GM18858 (cell line): Measurements from ENCODE around the gene RTP4.

Experiments
- ATAC-seq: cut with Tn5 transposase; IDR thresholded peaks from one replicate; pipeline ENCODE4 v1.9.1; 2021; ENCODE audit not compliant: unreplicated experiment

RTP4 gene, protein sequence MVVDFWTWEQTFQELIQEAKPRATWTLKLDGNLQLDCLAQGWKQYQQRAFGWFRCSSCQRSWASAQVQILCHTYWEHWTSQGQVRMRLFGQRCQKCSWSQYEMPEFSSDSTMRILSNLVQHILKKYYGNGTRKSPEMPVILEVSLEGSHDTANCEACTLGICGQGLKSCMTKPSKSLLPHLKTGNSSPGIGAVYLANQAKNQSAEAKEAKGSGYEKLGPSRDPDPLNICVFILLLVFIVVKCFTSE

DNA sequence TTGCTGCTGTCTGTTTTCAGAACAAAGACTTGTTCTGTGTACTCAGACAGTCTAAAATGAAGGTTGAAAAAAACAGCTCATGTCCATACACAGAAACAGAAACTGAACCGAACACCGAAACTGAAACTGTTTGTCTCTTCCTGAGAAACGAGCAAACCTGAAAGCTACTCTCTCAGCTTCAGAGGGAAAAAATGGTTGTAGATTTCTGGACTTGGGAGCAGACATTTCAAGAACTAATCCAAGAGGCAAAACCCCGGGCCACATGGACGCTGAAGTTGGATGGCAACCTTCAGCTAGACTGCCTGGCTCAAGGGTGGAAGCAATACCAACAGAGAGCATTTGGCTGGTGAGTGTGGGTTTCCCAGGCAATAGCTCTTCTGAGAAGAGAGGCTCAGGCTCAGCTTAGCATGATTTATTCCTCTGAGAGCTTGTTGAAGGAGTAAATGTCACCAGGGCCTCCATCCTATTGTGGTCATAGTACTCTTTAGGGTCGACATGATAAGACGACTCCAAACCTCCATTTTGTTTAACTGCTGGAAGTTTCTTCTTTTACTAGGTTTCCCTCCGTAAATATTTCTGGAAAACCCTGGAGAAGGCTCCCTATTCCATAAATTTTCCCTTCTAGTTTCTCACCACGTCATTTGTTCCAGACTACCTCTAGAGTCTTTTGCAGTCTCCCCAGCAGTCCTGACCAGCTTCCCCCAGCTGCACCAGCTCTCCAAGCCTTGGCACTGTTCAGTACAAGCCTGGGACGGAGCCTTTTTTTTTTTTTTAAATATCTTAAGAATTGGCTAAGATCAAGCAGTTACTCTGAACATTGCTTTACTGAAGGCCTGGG, at the start of gene RTP4:
RTP4 (plus strand) TSS at position 135 of the 838 bp plus-strand sequence; CDS start at position 192, 57 bp downstream.
- peak; percentile 98 for ATAC-seq

DNA sequence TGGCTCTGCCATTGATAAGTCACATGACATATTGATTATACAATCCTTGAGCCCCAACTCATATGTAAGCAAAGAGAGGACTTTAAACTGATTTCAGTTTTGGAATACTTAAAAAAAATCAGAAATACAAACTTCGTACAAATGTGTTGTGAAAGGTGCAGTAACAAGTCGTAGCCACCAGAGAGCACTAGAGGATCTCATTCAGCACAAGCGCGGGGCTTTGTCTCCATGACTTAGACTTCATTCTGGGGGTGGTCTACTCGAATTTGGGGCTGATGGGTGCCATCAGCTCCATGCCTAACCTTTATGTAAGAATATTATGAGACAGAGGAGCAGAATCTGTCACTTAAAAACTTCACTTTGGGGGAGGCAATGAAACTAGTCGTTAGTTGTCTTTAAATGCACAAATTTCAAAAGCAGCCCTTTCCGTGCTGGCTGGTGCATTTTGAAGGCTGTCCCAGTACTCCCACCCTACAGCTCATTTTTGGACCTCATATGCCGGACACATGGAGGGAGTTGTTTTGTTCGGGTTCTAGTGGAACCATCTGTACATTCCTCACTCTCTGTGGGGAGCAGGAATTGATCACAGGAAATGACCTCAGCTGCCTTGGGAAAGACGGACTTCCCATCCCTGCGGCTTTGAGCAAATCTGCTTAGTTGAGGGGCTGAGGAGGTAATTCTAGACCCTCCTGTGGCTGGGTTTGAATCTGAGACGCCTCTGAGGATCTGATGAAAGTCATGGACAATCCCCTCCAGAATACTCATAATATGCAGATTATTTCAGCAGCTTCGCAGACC, 49.2 kb upstream of the RTP4 start:
- no peak for ATAC-seq

DNA sequence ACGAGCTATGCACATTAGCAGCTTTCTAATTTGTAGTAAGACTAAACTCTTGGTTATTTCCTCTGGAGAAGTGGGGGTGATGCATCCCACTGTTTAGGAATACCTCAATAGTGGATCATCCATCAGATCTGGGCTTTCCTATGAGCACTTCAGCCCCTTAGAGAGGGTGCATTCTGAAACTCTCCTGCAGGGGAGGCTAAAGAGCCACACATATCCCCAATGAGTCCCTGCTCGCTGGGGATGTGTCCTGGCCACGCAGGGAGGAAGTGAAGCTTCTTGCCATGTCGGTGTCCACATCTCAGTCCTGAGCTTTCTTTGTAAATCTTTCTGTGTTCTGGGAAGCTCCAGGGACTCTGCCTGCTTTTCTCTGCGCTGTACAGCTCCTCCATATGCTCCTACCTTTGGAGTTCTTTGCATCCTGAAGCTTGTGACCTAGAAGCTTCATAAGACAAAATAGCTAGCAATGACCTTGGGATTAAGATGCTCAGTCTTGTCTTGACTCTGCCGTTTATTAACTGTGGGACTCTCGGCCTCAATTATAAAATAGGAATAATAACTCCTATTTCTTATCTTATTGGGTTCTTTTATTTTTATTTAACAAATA, 48.4 kb upstream of the RTP4 start:
- ATAC-seq, result peak; percentile 71

DNA sequence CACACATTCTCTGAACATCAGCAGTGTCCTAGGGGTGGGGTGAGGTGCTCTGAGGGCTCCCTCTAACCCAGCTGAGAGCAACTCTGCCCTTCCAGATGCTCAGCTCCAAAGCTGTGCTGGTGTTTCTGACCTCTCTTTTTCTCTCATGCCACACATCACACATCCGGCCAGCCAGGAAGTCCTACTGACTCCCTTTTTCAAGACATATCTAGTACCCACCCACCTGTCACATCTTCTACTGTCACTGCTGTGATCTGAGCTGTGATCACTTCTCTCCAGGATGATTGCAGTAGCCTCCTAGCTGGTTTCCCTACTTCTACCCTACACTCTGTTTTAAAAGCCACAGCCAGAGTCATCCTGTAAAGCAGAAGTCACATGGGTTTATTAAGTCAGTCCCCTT, 46.4 kb upstream of the RTP4 start:
- no peak for ATAC-seq

DNA sequence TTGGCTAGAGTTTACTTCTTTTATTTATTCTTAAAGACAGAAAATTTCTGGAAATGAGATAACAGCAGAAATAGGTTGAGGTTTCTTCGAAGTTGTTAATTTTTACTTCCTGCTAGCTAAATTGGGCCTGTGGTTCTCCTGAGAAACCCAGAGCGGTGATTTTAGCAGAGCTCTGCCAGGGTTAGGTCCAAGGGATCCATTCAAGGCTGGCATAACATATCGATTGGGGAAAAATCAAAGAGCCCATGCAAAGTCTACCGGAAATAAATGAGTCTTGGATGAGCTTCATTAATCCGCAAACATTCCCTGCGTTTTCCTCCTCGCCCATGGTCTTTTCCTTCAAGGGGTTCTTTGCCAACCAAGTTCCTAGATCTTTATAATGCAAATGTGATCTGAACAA, 45.9 kb upstream of the RTP4 start:
- no peak for ATAC-seq

DNA sequence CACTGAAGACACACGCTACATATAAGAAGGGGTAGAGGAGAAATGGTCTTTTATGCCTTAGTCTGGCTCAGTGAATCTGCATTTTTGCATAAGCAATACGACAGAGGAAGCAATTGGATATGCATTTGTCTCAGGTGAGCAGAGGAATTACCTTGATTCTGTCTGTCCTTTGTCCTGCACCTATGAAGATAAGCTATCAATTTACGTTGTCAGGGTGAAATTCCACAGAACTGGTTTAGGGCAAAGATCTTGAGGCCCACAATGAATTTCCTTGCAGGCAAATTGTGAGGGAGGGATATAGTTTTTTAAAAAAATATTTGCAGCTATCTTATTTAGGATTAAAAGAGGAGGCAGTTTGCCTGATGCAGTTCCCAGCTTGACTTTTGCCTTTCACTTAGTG, 45.1 kb upstream of the RTP4 start:
- ATAC-seq, result no peak

DNA sequence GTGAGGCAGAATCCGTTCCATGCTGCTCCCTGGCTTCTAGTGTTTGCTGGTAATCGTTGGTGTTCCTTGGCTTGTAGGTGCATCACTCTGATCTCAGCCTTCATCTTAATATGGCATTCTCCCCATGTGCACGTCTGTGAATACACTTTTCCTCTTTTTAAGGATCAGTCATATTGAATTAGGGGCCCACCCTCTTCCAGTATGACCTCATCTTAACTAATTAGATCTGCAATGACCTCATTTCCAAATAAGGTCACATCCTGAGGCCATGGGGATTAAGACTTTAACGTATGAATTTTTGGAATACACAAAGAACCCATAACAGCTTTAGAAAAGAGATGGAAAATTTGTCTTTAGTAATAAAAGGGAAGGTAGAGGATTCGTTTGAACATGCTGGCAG, 42.6 kb upstream of the RTP4 start:
- no peak for ATAC-seq

DNA sequence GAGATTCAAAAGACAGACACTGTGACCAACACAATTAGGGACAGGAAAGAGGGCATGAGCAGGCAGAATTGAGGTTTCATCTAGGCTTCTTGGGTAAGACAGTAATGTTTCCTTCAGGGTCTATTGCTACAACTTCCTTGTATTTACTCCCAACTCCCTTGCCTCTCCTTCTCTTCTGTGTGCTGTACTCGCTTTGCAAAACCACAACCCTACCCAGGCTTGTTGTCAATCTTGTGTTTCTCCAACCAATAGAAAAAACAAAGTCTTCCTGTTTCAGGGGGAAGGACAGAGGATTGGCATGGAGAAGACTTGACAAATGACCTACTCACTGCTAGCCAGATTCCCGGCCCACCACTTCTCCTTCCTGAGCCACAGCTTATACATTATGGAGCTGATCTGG, 40.3 kb upstream of the RTP4 start:
- no peak for ATAC-seq

DNA sequence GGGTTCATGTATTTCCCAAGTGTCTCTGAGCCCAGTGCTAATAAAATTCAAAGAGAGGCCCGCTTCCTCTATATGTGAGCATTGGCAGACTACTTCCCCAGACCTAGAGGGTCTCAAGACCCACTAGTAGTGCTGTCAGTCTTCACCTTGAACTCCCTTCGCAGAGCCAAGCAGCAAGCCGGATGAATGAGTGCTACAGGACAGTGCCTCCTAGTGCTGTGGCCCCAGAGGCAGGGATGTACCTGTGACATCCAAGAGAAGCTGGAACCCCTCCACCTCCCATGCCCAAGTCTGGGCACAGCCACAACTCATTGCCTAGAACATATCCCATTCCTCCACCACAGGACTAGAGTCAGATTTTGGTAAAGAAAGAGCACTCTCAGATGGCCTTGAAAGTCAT, 39.5 kb upstream of the RTP4 start:
- no peak for ATAC-seq

DNA sequence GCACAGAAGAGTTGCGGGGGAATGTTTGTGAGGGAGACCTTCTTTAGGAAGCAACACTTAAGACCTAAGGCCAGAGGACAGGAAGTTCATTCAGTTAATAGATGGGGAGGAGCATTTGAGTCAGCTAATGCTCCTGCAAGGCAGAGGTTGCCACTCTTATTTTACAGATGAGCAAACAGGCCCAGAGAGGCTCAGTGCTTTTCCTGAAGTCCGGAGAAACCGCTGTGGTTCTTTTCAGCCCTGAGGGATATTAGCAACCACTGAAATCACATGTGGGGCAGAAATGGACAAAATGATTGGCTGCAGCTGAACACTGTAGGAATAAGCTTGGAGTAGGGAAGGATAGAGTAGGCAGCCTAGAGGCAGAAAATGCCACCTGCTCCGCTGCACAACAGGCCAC, 33.3 kb upstream of the RTP4 start:
- ATAC-seq, result no peak

DNA sequence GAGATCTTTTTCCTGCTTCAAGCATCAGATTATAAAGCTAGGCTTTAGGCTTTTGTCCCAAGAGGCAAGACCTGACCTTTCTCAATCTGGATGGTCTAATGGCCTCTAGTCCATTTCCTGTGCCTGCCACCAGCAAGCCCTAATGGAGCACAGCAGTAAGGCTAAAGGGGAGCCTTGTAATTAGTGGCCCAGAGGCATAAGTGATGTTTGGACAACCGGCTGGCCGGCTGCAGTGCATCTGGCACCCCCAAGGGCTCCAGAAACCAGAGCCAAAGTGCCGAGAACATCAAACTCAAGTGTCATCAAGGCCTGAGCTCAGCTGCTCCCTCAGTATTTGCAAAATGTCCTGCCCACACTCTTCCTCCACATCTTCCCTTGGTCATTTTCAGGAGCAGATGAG, 31.9 kb upstream of the RTP4 start:
- no peak for ATAC-seq

DNA sequence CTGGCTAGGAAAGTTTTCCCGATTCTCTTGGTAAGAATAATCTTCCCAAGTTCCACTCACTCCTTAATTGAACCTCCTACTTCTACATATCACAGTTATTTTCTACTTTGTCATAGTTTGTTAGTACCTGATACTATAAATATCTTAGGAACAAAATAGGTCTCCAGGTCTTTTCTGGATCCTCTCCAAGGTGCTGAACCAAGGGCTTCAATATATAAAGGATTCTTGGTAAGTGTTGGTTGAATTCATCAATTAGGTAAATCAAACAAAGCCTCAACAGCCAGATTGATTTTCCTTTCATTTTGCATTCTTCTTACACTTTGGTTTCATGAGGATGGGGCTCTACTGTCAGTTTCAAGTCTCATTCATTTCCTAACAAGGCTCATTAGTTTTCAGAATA, 27.6 kb upstream of the RTP4 start:
- no peak for ATAC-seq

DNA sequence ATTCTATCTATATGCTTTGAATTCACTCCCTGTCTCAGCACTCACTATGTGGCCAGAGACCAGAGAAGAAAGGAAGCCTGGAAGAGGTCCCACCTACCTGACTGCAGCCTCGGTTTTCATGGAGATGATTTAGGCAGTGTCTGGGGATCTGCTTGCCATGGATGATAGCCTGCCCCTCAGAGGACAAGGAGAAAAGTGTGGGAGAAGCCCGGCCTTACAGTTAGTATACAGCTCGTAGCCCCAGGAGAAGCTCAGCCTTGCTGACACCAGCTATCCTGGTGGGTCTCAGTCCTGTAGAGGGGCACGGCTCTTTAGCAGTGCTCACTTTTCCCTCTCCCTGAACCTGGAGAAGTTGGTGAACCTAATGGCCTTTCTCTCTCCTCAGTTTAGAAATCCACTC, 25.9 kb upstream of the RTP4 start:
- no peak for ATAC-seq

DNA sequence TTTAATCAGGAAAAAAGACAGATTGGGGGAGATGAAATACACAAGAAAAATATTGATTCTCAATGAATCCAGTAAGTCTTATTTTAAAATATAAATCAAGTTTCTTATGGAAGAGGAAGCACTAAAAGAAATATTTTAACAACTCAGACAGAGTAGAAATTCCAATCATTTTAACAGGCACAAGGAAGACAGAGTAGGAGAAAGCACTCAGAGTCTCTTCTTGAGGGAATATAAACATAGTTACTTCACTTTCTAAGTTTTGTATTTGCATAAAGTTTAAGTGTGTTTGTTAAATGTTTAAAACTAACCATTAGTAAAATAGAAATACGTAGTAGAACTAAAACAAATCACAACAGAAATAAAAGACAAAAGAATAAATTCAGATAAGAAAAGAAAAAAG, 24.5 kb upstream of the RTP4 start:
- no peak for ATAC-seq

DNA sequence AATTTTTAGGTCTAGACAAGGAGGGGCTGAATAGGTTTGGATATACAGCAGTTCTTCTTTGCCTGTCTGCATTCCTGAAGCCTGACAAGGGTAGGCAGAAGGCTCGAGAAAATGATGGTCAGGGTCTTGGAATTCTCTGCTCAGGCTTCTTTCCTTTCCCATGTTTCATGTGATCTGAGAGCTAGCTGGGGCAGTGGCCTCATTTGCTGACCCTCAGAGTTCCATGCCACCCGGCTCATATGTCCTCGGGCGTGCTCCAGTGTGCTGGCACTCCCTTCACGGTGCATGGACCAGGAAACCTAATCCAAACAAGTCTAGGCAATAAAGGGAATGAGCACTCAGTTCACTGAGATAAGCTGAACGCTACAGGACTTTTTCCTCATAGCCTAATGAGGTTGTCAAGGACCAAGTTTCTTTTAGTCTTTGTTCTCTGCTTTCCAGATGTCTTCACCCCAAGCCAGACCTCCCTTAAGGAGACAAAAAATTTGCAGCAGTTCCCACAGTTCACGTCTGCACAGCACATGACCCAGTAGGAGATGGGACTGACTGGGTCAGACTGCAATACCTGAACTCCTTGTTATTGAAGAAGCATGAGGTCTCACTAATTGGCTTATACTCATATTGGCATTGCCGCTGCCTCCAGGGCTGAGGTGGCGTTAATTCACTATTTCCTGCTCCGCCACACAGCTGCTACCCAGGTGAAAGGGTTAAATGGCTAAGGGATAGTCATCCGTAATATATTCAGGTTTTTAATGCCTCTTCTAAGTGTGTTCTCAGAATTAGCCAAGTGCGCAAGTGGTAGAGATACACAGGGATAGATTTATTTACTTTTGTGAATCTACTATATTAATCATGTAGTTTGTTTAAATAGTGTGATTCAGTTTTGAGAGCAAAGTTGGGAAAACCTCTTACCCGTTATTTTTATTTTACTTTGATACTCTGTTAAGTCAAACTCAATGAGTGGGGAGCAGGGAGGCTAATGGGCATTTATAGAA, 15.3 kb upstream of the RTP4 start:
- ATAC-seq, result no peak

DNA sequence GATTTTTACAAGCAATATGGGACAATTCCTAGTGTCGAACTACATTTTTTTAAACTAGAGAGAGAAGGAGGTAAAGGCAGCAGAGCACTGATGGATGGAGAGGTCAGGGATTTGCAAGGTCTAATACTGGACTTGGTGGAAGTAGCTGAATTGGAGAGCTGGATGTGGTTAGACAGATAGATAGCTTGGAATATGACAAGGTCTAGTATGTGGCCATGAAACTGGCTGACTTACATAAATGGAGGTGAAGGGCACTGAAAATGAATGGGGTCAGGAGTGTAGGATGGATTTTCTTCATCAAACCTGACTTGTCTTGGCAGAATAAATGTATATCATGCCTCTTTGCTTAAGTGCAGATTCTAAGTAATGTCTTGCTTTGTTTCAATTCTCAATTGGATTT, 10.1 kb upstream of the RTP4 start:
- ATAC-seq, result no peak

DNA sequence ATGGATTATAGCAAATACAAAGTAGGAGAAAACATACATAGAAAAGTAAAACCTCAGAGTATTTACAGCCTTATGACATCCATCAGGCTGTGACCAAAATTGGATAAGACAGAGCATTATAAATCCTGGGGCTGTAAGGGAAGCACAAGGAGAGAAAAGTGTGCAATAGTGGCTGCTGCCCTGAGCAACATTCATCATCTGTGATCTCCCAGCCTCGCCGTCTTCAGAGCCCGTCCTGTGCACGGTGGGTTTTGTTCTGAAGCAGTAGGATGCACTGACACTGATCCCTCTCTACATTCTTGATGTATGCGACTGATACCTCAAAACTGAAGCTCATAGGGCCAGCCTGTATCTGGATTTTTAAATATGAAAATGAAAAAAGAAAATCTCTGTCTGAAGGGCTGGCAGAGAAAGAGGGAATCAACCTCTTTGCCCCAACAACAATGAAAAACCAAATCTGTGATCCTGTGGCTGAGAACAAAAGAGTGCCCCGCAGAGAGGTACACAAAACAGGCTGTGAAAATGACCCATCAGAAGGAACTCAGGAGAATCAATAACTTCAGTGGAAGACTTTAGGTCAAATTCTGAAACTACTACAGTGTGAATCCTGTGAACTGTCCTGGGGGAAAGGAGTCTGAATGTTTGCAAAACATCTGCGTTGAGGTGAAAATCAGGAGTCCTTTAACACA, 8.2 kb upstream of the RTP4 start:
- no peak for ATAC-seq

DNA sequence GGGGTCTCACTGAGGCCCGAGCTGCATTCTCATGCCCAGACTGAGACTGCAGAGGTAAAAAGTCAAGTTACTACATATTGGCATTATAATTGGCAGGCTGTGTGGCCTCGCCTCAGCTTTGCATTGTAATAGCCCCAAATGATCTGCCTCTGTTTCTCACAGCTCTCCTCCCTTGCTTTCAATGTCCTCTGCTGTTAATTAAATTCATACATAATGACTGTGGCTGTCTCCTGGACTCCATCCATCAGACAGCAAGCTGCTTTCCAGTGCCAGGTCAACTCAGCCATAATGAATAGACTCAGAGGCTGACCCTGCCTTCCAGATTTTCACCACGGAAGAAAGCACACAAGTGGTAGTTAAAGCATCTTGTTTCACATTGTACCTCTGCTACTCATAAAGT, 7.6 kb upstream of the RTP4 start:
- ATAC-seq, result no peak

DNA sequence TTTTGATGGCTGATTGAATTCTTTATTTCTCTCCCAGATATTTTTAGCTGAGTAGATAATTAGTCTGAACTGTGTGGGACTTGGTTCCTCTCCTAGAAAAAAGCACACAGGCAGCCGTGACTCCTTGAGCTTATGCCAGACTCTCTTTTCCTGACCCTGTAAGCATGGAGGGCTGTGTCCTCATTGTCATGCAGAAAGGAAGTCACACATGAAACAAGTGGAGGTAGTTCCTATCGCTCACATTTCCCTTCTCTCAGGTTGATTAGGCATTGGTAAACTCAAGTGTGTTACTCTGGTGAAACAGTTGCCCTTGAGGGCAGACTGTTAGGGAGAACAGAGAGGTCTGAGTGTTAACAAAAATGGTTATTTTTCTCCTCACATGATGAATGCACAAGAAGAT, 6.3 kb upstream of the RTP4 start:
- ATAC-seq, result peak; percentile 69
